ENCODE results near the gene DBT. TPM values are rescaled to one million over a fixed set of nuclear protein-coding genes. Genes with fewer than 3 reads are reported as not detected.

The DBT gene
- total and polyA plus RNA-seq, 10 of the 15 experiments (the other 5 are each of a cell fraction or from before 2014, with no cell fraction given) = 2.1 to 15.9 (median 6.9) TPM

DNA sequence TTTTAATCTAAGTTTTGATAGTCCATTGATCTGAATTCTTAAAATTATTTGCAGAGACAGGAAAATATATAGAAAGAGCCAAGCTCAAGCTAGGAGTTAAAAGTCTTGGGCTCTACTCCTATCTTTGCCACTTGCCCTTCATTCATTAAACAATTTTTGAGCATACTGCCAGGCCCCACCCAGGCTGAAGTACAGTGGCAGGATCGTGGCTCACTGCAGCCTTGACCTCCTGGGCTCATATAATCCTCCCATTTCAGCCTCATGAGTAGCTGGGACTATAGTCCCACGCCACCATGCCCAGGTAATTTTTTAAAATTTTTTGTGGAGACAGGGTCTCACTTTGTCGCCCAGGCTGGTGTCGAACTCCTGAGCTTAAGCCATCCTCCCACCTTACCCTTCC is 108.4 kb downstream of the DBT start:
- ChIA-PET SMC1A (ENCODE audit: uncharacterized antibody, unreplicated experiment) (no interaction called here), CTCF (no interaction called here), POLR2A (no interaction called here), RAD21 (ENCODE audit: unreplicated experiment) (interaction anchor here (1.2 kb wide), 1 partner anchor 10 kb away, joined by 4 read pairs; no protein-coding TSS in a partner anchor)
- no peaks in the 10 kb centered on the region for H3K4me1 ChIP-seq (ENCODE audit: control insufficient read depth, insufficient read depth, low read length)
- H3K9ac ChIP-seq (ENCODE audit: control insufficient read depth, insufficient read depth, low read length) = no peak overlapping the region
- 100% methylated on average over 4 of the region's 4 CpGs for WGBS (ENCODE audit: insufficient coverage, insufficient replicate concordance, low lambda C conversion rate, missing lambda C conversion rate)
- H3K27ac ChIP-seq (ENCODE audit: control insufficient read depth, insufficient read depth) = no peak overlapping the region
- BruUV-seq (replicated peaks) = no TSS peak
- in situ Hi-C loops (cut with MboI) = no loop called here
- FAIRE-seq (no peak), ATAC-seq (no peak), DNase-seq (ENCODE audit: low read depth, low spot score) (no peak)
- no peaks in the 10 kb centered on the region for H4K20me1 ChIP-seq (ENCODE audit: control insufficient read depth, insufficient read depth)
- TF ChIP-seq RFX5 (IDR thresholded peaks at IDR 0.05; ENCODE audit: low read depth, low read length) (no peak), CHD4 (IDR thresholded peaks at IDR 0.05) (no peak), BMI1 (IDR thresholded peaks at IDR 0.05; ENCODE audit: borderline replicate concordance) (no peak)
- TF ChIP-seq, protein P1, sequence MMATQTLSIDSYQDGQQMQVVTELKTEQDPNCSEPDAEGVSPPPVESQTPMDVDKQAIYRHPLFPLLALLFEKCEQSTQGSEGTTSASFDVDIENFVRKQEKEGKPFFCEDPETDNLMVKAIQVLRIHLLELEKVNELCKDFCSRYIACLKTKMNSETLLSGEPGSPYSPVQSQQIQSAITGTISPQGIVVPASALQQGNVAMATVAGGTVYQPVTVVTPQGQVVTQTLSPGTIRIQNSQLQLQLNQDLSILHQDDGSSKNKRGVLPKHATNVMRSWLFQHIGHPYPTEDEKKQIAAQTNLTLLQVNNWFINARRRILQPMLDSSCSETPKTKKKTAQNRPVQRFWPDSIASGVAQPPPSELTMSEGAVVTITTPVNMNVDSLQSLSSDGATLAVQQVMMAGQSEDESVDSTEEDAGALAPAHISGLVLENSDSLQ (IDR thresholded peaks at IDR 0.05) = no peak
- TF ChIP-seq, protein P2, sequence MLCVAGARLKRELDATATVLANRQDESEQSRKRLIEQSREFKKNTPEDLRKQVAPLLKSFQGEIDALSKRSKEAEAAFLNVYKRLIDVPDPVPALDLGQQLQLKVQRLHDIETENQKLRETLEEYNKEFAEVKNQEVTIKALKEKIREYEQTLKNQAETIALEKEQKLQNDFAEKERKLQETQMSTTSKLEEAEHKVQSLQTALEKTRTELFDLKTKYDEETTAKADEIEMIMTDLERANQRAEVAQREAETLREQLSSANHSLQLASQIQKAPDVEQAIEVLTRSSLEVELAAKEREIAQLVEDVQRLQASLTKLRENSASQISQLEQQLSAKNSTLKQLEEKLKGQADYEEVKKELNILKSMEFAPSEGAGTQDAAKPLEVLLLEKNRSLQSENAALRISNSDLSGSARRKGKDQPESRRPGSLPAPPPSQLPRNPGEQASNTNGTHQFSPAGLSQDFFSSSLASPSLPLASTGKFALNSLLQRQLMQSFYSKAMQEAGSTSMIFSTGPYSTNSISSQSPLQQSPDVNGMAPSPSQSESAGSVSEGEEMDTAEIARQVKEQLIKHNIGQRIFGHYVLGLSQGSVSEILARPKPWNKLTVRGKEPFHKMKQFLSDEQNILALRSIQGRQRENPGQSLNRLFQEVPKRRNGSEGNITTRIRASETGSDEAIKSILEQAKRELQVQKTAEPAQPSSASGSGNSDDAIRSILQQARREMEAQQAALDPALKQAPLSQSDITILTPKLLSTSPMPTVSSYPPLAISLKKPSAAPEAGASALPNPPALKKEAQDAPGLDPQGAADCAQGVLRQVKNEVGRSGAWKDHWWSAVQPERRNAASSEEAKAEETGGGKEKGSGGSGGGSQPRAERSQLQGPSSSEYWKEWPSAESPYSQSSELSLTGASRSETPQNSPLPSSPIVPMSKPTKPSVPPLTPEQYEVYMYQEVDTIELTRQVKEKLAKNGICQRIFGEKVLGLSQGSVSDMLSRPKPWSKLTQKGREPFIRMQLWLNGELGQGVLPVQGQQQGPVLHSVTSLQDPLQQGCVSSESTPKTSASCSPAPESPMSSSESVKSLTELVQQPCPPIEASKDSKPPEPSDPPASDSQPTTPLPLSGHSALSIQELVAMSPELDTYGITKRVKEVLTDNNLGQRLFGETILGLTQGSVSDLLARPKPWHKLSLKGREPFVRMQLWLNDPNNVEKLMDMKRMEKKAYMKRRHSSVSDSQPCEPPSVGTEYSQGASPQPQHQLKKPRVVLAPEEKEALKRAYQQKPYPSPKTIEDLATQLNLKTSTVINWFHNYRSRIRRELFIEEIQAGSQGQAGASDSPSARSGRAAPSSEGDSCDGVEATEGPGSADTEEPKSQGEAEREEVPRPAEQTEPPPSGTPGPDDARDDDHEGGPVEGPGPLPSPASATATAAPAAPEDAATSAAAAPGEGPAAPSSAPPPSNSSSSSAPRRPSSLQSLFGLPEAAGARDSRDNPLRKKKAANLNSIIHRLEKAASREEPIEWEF (IDR thresholded peaks at IDR 0.05; ENCODE audit: insufficient replicate concordance, low read depth, low read length) = no peak
- TF ChIP-seq, protein P3, sequence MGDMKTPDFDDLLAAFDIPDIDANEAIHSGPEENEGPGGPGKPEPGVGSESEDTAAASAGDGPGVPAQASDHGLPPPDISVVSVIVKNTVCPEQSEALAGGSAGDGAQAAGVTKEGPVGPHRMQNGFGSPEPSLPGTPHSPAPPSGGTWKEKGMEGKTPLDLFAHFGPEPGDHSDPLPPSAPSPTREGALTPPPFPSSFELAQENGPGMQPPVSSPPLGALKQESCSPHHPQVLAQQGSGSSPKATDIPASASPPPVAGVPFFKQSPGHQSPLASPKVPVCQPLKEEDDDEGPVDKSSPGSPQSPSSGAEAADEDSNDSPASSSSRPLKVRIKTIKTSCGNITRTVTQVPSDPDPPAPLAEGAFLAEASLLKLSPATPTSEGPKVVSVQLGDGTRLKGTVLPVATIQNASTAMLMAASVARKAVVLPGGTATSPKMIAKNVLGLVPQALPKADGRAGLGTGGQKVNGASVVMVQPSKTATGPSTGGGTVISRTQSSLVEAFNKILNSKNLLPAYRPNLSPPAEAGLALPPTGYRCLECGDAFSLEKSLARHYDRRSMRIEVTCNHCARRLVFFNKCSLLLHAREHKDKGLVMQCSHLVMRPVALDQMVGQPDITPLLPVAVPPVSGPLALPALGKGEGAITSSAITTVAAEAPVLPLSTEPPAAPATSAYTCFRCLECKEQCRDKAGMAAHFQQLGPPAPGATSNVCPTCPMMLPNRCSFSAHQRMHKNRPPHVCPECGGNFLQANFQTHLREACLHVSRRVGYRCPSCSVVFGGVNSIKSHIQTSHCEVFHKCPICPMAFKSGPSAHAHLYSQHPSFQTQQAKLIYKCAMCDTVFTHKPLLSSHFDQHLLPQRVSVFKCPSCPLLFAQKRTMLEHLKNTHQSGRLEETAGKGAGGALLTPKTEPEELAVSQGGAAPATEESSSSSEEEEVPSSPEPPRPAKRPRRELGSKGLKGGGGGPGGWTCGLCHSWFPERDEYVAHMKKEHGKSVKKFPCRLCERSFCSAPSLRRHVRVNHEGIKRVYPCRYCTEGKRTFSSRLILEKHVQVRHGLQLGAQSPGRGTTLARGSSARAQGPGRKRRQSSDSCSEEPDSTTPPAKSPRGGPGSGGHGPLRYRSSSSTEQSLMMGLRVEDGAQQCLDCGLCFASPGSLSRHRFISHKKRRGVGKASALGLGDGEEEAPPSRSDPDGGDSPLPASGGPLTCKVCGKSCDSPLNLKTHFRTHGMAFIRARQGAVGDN (IDR thresholded peaks at IDR 0.05) = no peak
- H2AFZ ChIP-seq (ENCODE audit: control insufficient read depth, low read depth, low read length) = no peak overlapping the region
- peaks cover 2 to 15% of the 10 kb centered on the region in 2 experiments for H3K36me3 ChIP-seq (ENCODE audit: control insufficient read depth in 2 of 2, insufficient read depth in 2 of 2, low read length in 1 of 2)
- H3K4me2 ChIP-seq (ENCODE audit: control insufficient read depth, insufficient read depth) = no peak overlapping the region
- H3K27me3 ChIP-seq (replicated peaks in 1 of 2; ENCODE audit: control insufficient read depth in 2 of 2, insufficient read depth in 2 of 2, low read length in 1 of 2) = no peaks in the 10 kb centered on the region
- intact Hi-C loops (cut with micrococcal nuclease; ENCODE audit: unreplicated experiment) = no loop called here
- no peak overlapping the region for H3K4me3 ChIP-seq
- H3K9me3 ChIP-seq (replicated peaks; ENCODE audit: control insufficient read depth, insufficient read depth, low read length) = no peaks in the 10 kb centered on the region
- H3K79me2 ChIP-seq (ENCODE audit: control insufficient read depth, insufficient read depth, low read length) = no peaks in the 10 kb centered on the region
